HCT116 (cell line): ENCODE measurements around the gene TSPAN5.

Experiments used
- CEBPB ChIP-seq: IDR thresholded peaks from 2 replicates; pipeline ENCODE4 v1.6.1; 2012; ENCODE audit warnings: low read depth
- CTCF ChIP-seq, 3 experiments: fragments of 200-600 bp in 1 of 3; sonication (generic) in 1 of 3; IDR thresholded peaks in 2 of 3; conservative IDR thresholded peaks in 1 of 3; 2 replicates each; pipeline ENCODE4 v1.5.1; 2012 to 2017; ENCODE audit warnings: low read depth in 2 of 3, low read length in 2 of 3, antibody characterized with exemption in 1 of 3, borderline replicate concordance in 1 of 3, control low read depth in 1 of 3, mild to moderate bottlenecking in 1 of 3, mixed read lengths in 1 of 3, mixed run types in 1 of 3, moderate library complexity in 1 of 3; ENCODE audit not compliant: insufficient read depth in 1 of 3
- ELF1 ChIP-seq: IDR thresholded peaks from 2 replicates; pipeline ENCODE4 v1.6.1; 2012; ENCODE audit warnings: low read depth, borderline replicate concordance
- REST ChIP-seq: IDR thresholded peaks from 2 replicates; pipeline ENCODE4 v1.6.1; 2012; ENCODE audit warnings: low read depth

- TF ChIP-seq CEBPB (no peak), REST (no peak), CTCF (IDR thresholded peaks at IDR 0.05 in 2 of 3, conservative IDR thresholded peaks at IDR 0.05 in 1 of 3; ENCODE audit: borderline replicate concordance in 1 of 3, insufficient read depth in 1 of 3, low read depth in 2 of 3, low read length in 2 of 3) (no peak), ELF1 (no peak)
These were observed 139.0 kb downstream of the TSPAN5 start for GRCh38 chr4:98519268-98519977.
